Stimulated activated CD4-positive, alpha-beta T cell treated with anti-CD3 and anti-CD28 coated beads, Interleukin-1b, Interleukin-23, amount 100 ng/mL, for 48 hours (primary cell): Measurements from ENCODE around the gene ZC3H4.
"Not testable (repeated sequence)": the region's sequence is repeated elsewhere in the genome, so short reads cannot be mapped to it uniquely, and the experiment has no call there.

Experiments used
- DNase-seq: peaks from one replicate; pipeline ENCODE4 v3.0.0-alpha.2; 2020

ZC3H4 gene

GRCh38 chr19:47112997-47113849, at the start of gene ZC3H4:
Gene ZC3H4, minus strand, starts transcription at chr19:47113776. Its CDS starts 1,192 bp downstream, at chr19:47112584.
- DNase-seq: peak; percentile 100

- no peak for DNase-seq
These were observed 48.4 kb upstream of the ZC3H4 start for GRCh38 chr19:47161876-47162489.

DNA sequence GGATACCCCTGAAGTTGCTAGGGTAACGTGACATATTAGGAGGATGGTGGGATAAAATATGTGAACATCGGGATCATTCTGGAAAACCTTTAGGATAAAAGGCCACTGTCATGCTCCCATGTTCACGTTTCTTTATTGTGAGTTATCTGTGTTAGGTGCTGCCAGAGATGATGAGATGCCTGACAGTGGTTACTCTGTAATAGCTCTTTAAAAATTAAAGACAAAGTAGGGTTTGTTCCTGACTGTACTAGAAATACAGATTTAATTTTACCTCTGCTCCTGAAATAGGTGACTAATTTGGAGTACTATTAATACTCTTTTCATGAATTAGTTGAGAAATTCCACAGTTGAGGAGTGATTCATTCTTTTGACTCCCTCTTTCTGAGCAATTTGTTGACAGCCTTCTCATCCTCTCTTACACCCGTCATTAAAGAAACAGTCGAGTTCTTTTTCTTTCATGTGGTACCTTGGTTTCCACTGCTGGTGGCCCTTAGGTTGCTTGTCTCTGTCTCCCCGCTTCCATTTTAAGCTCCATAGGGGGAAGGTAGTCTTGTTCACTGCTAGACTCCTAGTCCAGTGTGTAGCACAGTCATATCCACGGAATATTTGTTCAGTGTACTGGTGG, 45.4 kb upstream of the ZC3H4 start:
- peak; percentile 50 for DNase-seq

GRCh38 chr19:47158367-47158791, 44.8 kb upstream of the ZC3H4 start:
- DNase-seq: no peak

DNA sequence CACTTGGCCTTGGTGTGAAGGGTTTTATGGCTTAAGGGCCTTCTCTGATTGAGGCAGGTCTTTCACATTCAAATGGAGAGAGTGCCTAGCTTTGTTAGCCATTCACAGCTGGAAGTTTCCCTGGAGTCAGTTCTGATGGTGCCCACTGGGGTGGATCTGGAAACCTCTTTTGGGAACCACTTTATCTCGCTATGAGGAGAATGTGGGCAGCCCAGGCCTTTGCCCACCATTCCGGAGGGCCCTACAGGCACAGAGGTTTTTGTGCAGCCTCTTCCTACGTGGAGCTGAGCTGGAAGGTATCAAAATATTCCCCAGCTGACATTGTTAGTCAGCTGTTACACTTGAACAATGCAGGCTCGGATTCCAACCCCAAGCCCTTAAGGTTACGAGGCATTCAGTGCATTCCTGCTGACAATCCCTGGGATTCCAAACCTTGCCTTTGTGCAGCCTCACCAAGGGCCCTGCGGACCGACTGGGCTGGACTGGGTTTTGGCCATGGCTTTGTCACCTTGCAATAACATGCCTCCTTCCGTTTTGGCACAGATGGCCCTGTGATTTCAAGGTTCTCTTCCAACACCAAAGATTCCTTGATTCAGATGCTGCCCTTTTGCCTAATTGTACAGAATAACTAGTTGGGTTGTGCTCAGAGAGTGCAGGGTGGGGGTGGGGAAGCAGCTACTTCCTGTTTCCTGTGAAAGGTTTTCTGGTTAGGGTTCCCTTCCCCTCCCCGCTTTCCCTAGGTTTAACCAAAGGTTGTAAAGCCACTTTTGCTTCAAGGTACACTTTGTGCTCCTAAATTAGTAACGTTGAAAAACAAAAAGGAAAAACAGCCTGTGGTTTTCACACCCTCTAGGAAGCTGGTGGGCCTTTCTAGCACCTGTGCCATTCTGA, 44.1 kb upstream of the ZC3H4 start:
- no peak for DNase-seq

- DNase-seq: no peak
These were observed 43.4 kb upstream of the ZC3H4 start for GRCh38 chr19:47156861-47157430.

GRCh38 chr19:47155148-47155547, 41.6 kb upstream of the ZC3H4 start:
- no peak for DNase-seq

DNA sequence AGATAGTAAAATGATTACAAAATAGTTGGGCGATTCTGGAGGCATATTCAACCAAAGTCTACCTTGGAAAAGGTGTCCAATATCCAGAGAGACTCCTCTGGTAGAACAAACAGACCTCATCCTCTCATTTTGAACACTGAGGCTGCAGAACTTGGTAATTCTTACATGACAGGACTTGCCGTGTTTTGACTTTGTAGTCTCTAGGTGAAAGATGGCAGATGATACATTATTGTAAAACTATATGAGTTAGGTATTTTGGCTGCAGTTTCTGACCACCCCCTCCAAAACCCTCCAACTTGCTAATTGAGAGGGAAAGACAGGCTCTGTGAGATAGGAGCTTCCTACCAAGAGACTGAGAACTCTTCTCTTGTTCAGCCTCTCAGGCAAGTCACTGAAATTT, 39.7 kb upstream of the ZC3H4 start:
- no peak for DNase-seq

- DNase-seq: no peak
These were observed 39.1 kb upstream of the ZC3H4 start for GRCh38 chr19:47152632-47153031.

DNA sequence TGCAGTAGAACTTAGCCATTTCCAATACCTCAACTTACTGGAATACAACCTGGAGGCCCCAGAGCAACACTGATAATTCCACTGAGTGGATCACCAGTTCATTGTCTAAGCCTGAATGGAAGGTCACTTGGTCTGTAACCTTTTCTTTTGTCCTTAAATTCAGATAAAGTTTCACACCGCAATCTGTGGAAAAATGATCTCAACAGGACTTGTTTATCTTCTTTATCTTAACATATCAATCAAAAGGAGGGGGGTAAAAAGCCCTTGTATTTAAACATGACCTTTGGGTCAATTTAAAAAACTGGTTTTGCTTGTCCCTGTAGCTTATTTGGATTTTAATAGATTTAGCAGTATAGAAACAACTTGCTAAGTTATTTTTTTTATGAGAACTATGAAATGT, 38.6 kb upstream of the ZC3H4 start:
- no peak for DNase-seq

GRCh38 chr19:47151627-47152026, 38.1 kb upstream of the ZC3H4 start:
- DNase-seq: no peak

- no peak for DNase-seq
These were observed 33.3 kb upstream of the ZC3H4 start for GRCh38 chr19:47146920-47147319.

DNA sequence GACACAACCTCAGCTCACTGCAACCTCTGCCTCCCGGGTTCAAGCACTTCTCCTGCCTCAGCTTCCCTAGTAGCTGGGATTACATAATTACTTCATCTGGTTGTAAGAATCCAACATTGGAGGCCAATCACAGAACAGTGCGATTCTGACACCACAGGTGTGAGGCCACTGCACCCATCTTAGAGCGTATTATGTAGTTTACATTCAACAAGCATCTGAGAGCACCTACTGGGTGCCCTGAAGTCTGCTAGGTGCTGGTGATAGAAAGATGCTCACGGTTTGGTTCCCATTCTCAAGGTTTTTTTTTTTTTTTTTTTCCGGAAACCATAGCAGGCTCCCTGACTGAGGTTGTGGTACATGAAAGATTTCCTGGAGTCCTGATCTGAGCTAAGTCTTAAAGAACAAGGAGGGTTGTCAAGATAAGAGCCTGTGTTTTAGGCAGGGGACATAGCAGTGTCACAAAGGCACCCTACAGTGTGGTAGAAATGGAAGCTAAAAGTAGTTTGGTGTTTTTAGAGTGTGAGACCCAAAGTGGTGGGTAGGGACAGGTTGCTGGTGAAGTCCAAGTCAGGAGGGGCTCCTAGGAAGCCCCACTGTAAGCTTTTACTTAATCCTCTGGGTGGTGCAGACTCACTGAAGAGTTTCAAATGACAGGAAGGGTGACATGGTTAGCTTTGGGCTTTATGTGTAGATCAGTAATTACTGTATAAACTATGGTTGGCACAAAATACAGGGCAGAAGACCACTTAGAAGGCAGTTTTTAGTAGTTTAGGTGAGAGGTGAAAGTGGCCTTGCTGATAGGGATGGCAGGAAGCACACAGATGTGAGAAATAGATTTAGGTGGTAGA, 32.3 kb upstream of the ZC3H4 start:
- DNase-seq: no peak

- DNase-seq: no peak
These were observed 31.1 kb upstream of the ZC3H4 start for GRCh38 chr19:47144630-47145029.

- DNase-seq: no peak
These were observed 29.9 kb upstream of the ZC3H4 start for GRCh38 chr19:47143322-47144073.

DNA sequence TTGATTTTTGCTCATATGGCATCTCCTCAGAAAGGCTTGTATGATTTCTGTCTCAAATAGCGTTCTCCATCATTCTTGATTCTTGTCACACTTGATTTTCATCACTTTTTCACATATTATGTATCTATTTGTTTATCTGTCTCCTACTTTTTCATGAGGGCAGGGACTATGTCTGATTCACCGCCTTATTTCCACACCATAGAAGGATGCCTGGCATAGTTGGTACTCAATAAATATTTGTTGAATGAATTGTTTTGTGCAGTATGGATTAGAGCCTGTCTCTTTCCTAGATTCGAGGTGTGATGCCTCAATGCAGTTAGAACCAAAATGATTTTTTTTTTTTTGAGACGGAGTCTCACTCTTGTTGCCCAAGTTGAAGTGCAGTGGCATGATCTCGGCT, 29.2 kb upstream of the ZC3H4 start:
- no peak for DNase-seq

- no peak for DNase-seq
These were observed 28.1 kb upstream of the ZC3H4 start for GRCh38 chr19:47141695-47142094.

DNA sequence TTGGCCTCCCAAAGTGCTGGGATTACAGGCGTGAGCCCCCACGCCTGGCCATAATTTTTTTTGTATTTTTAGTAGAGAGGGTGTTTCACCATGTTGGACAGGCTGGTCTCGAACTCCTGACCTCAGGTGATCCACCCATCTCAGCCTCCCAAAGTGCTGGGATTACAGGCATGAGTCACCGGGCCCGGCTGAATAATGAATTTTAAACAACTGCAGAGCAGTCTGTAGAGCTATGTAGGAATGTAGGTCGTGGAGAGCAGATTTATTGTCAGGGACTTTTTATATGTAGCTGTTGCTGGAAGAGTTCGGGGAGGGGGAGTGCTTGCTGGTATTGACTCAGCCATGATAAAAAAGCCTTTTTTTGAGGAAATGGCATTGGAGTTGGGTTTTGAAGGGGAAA, 27.7 kb upstream of the ZC3H4 start:
- not testable (repeated sequence) for DNase-seq

DNA sequence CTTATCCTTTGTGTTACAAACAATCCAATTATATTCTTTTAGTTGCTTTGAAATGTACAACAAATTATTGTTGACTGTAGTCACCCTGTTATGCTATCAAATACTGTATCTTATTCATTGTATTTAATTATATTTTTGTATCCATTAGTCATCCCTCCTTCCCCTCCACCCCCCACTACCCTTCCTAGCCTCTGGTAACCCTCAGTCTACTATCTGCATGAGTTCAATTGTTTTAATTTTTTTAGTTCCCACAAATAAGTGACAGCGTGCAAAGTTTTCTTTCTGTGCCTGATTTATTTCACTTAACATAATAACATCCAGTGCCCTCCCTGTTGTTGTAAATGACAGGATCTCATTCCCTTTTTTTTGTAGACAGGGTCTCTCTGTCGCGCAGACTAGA, 21.6 kb upstream of the ZC3H4 start:
- no peak for DNase-seq

- no peak for DNase-seq
These were observed 21.0 kb upstream of the ZC3H4 start for GRCh38 chr19:47134545-47134944.

DNA sequence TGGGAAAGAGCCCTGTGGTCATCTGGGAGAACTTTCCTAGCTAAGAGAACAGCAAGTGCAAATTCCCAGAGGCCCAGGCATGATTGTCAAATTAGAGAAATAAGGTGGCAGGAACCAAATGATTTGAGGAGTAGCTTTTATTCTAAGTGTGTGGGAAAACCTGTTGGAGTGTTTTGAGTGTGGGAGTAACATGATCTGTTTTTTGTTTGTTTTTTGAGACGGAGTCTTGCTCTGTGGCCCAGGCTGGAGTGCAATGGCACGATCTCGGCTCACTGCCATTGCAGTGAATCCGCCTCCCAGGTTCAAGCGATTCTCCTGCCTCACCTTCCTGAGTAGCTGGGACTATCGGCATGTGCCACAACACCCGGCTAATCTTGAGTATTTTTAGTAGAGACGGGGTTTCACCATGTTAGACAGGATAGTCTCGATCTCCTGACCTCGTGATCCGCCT, 19.5 kb upstream of the ZC3H4 start:
- DNase-seq: no peak
